ENCODE measurements around the gene KIFC3.

GRCh38 chr16:57736419-57737351, 65.6 kb downstream of the KIFC3 start:
- TF ChIP-seq CTCF (IDR thresholded peaks at IDR 0.05) (no peak), POLR2A (IDR thresholded peaks at IDR 0.05) (no peak)
